B cell (primary cell): ENCODE results near the gene TSFM.

ENCODE experiments used
- EZH2 ChIP-seq: IDR thresholded peaks from 2 replicates; pipeline ENCODE4 v1.6.1; 2012; ENCODE audit warnings: borderline replicate concordance, low read depth, mild to moderate bottlenecking, moderate library complexity, low read length; ENCODE audit not compliant: insufficient read depth, poor library complexity, severe bottlenecking
- TF ChIP-seq, protein P1 (sequence below): fragments of 200-600 bp; IDR thresholded peaks from one replicate; pipeline ENCODE4 v1.8.0; 2022; ENCODE audit warnings: antibody characterized with exemption, mild to moderate bottlenecking

DNA sequence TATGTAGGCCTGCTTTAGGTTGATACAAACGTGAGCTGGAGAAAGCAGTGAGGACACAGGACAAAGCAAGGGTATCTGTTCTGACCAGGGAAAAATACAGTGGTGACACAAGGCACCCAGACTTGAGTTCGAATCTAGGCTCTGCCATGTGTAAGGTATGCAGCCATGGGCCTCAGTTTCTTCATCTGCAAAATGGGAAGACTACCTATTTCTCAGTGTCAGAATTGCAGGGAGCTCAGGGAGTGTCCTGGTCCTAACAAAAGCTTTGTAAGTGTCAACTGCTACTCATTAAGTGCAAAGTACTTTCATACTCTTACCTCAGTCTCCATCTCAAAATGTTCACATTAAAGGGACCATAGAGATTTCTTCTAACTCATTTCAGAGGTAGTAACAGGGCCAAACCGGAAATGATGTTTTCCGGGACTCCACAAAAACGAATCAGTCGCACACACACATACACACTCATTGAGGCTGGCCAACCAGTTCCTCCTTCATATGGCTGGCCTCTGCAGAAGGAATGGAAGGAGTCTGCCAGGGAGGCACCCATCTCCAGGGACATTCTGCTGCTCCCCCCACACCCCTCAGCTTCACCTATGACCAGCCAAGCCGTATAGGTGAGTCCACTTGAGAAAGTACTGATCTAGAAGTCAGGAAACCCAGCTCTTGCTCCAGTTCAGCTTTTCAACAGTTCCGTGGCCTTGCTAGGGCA lies 56.2 kb downstream of the TSFM start:
- TF ChIP-seq, protein P1, sequence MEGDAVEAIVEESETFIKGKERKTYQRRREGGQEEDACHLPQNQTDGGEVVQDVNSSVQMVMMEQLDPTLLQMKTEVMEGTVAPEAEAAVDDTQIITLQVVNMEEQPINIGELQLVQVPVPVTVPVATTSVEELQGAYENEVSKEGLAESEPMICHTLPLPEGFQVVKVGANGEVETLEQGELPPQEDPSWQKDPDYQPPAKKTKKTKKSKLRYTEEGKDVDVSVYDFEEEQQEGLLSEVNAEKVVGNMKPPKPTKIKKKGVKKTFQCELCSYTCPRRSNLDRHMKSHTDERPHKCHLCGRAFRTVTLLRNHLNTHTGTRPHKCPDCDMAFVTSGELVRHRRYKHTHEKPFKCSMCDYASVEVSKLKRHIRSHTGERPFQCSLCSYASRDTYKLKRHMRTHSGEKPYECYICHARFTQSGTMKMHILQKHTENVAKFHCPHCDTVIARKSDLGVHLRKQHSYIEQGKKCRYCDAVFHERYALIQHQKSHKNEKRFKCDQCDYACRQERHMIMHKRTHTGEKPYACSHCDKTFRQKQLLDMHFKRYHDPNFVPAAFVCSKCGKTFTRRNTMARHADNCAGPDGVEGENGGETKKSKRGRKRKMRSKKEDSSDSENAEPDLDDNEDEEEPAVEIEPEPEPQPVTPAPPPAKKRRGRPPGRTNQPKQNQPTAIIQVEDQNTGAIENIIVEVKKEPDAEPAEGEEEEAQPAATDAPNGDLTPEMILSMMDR: no peak
- no peak for TF ChIP-seq EZH2
